ENCODE results near the gene SUV39H1.

DNA sequence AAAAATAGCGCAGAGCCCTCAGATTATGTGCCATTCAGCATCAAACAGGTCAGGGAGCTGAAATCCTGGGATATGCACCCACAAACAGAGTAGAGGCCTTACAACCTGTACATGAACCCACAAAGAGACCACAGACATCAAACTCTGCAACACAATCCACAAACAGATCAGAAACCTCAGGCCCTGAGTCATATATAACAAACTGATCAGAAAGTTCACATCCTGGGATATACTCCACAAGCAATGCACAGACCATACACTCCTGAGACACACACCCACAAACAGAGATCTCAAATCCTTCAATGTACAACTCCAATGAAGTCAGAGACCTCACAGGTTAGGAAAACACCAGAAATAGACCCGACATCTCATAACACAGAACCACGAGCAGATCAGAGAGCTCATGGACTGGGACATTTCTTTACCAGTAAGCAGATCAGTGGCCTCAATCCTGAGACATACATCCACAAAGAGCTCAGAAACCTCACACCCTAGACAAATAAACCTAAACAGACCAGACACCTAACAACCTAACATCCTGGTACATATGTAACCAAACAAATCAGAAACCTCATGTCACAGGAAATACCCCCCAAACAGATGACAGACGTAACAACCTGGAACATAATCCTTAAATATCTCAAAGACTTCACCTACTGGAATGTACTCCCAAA is 24.2 kb downstream of the SUV39H1 start:
- TF ChIP-seq, protein P1, sequence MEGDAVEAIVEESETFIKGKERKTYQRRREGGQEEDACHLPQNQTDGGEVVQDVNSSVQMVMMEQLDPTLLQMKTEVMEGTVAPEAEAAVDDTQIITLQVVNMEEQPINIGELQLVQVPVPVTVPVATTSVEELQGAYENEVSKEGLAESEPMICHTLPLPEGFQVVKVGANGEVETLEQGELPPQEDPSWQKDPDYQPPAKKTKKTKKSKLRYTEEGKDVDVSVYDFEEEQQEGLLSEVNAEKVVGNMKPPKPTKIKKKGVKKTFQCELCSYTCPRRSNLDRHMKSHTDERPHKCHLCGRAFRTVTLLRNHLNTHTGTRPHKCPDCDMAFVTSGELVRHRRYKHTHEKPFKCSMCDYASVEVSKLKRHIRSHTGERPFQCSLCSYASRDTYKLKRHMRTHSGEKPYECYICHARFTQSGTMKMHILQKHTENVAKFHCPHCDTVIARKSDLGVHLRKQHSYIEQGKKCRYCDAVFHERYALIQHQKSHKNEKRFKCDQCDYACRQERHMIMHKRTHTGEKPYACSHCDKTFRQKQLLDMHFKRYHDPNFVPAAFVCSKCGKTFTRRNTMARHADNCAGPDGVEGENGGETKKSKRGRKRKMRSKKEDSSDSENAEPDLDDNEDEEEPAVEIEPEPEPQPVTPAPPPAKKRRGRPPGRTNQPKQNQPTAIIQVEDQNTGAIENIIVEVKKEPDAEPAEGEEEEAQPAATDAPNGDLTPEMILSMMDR (IDR thresholded peaks at IDR 0.05; ENCODE audit: poor library complexity): no peak
- TF ChIP-seq EZH2 (IDR thresholded peaks at IDR 0.05; ENCODE audit: borderline replicate concordance): no peak

Measured in hepatocyte (in vitro differentiated cells).